ENCODE measurements around the gene FZD7.

The FZD7 gene

DNA sequence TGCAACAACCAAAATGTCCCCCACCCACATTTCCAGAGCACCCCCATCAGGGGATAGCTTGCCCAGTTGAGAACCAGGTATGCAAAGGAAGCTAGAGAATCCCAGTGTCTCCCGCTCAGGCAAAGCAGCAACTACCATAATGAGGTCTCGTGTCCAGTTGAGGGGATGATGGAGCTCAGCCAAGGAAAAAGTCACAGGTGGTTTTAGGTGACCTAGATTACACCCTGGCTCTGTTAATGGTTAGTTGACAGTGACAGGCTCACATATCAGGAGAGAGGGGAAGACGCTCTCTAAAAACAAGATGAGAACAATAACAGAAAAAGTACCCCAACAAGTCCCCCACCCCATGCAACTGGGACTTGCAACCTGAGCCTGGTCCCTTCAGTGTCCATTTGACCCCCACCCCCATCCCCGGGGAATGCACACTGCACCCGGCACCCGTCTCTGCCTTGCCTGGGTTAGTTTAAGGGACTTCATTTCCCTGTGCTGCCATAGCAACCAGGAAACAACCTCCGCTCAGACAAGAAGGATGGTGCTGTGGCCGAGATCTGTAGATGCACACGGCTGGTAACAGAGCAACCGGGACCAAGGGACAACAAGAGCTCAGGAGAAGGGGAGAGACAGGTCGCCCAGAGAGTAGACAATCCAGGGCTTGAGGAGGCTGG is 39.2 kb downstream of the FZD7 start, which contains the start of gene KIAA2012:
KIAA2012 (plus strand) TSS at position 519 of the 665 bp plus-strand sequence. CDS start 373 bp downstream, outside the sequence.
- no peaks in the 10 kb centered on the region for H3K27me3 ChIP-seq (ENCODE audit: control insufficient read depth in 1 of 2, insufficient read depth in 2 of 2, low read length in 2 of 2)
- no peak within 1 kb of the TSS for H3K9ac ChIP-seq (ENCODE audit: low read length)
- H3K4me1 ChIP-seq (ENCODE audit: insufficient read depth, low read length): no peaks in the 10 kb centered on the region
- no peak within 1 kb of the TSS for H3K27ac ChIP-seq (ENCODE audit: low read depth, low read length)
- no peak within 1 kb of the TSS for H3K4me3 ChIP-seq (ENCODE audit: low read depth in 1 of 2, low read length in 2 of 2)
- no peaks in the 10 kb centered on the region for H3K36me3 ChIP-seq (ENCODE audit: insufficient read depth, low read length)
- no peaks in the 10 kb centered on the region for H3K9me3 ChIP-seq (ENCODE audit: low read length)

DNA sequence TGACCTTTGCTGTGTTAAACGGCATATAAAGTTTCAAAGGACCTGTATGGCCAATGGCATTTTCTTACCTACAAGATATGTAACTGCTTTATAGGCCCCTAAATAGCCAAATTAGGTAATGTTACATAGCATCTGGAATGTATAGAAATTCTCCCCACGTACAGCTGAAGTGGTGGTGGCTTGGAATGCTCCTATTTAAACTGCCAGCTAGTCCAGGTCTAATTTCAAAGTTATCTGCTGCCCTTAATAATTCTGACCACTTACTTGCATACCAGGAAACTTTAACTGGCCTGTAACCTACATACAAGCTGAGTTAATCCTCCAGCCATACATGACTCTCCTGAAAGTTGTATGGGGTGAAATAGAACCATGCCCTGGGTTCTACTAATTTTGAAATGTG is 40.7 kb downstream of the FZD7 start:
- Histone ChIP-seq H3K27ac (ENCODE audit: low read depth, low read length) (no peak overlapping the region), H3K9me3 (ENCODE audit: low read length) (no peaks in the 10 kb centered on the region), H3K9ac (ENCODE audit: low read length) (no peak overlapping the region), H3K27me3 (ENCODE audit: control insufficient read depth in 1 of 2, insufficient read depth in 2 of 2, low read length in 2 of 2) (no peaks in the 10 kb centered on the region), H3K4me3 (ENCODE audit: low read depth in 1 of 2, low read length in 2 of 2) (no peak overlapping the region), H3K4me1 (ENCODE audit: insufficient read depth, low read length) (no peaks in the 10 kb centered on the region), H3K36me3 (ENCODE audit: insufficient read depth, low read length) (no peaks in the 10 kb centered on the region)

DNA sequence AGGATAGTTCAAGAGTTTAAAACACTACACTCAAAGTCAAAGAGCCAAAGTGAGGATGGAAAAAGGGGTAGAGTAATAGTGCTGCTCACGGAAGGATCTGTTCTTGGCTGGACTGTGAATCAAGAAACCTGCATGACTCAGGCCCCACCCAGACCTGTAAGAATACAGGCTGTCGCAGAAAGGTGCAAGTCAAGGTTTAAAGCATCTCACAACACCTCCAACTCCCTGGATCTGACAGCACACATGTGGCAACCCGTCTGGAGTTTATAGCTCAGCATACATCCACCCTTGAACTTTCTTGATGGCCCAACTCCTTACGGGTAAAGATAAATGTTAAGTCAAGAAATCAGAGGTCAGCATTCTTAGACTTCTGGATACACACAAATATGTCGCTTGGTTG is 45.7 kb downstream of the FZD7 start:
- H3K27ac ChIP-seq (ENCODE audit: low read depth, low read length): no peak overlapping the region
- H3K27me3 ChIP-seq (ENCODE audit: control insufficient read depth in 1 of 2, insufficient read depth in 2 of 2, low read length in 2 of 2): no peaks in the 10 kb centered on the region
- H3K4me1 ChIP-seq (ENCODE audit: insufficient read depth, low read length): peaks cover 4% of the 10 kb centered on the region
- H3K9ac ChIP-seq (ENCODE audit: low read length): no peak overlapping the region
- H3K4me3 ChIP-seq (ENCODE audit: low read depth in 1 of 2, low read length in 2 of 2): no peak overlapping the region
- no peaks in the 10 kb centered on the region for H3K9me3 ChIP-seq (ENCODE audit: low read length)
- H3K36me3 ChIP-seq (ENCODE audit: insufficient read depth, low read length): no peaks in the 10 kb centered on the region

DNA sequence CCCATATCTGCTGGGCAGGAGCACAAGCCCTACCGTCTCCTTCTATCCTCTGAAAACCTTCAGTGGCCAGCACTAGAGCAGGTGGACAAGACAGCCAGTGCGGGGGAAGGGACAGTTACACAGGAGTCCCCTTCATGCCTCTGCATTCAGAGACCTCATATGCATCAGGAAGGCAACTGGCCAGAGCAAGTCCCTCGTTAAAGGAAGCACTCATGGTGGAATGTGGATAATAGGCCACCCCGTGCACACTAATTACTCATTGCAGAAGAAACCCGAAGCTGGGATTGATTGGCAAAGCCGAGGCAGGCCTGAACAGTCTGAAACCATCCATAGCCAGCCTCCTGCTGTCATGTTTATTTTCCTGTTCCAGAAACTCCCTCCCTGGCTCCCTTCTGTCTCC is 50.6 kb downstream of the FZD7 start:
- H3K36me3 ChIP-seq (ENCODE audit: insufficient read depth, low read length): no peaks in the 10 kb centered on the region
- H3K4me1 ChIP-seq (ENCODE audit: insufficient read depth, low read length): peaks cover 16% of the 10 kb centered on the region
- H3K27ac ChIP-seq (ENCODE audit: low read depth, low read length): no peak overlapping the region
- no peaks in the 10 kb centered on the region for H3K9me3 ChIP-seq (ENCODE audit: low read length)
- H3K9ac ChIP-seq (ENCODE audit: low read length): no peak overlapping the region
- no peak overlapping the region for H3K4me3 ChIP-seq (ENCODE audit: low read depth in 1 of 2, low read length in 2 of 2)
- H3K27me3 ChIP-seq (ENCODE audit: control insufficient read depth in 1 of 2, insufficient read depth in 2 of 2, low read length in 2 of 2): no peaks in the 10 kb centered on the region

Data from muscle layer of colon (tissue), 2 donors.